PFSK-1 (cell line): ENCODE results near the gene SLC15A4.

Source experiments
- POLR2AphosphoS5 ChIP-seq: IDR thresholded peaks from 2 replicates; pipeline ENCODE4 v1.6.1; 2012; ENCODE audit warnings: low read depth, mild to moderate bottlenecking, control low read depth, low read length, moderate library complexity
- SIN3A ChIP-seq: IDR thresholded peaks from 2 replicates; pipeline ENCODE4 v1.6.1; 2012; ENCODE audit warnings: mild to moderate bottlenecking, low read length, moderate library complexity, borderline replicate concordance; ENCODE audit not compliant: insufficient read depth
- TAF1 ChIP-seq: IDR thresholded peaks from 2 replicates; pipeline ENCODE4 v1.6.1; 2012; ENCODE audit warnings: low read length, control low read depth, borderline replicate concordance; ENCODE audit not compliant: insufficient read depth
- TF ChIP-seq, protein P1 (sequence below), 2 experiments: IDR thresholded peaks; 2 replicates each; pipeline versions ENCODE4 v1.6.1 to v1.8.0; 2011 to 2012; ENCODE audit warnings: low read depth in 2 of 2, low read length in 2 of 2, control low read depth in 1 of 2, inconsistent platforms in 1 of 2, mild to moderate bottlenecking in 1 of 2, moderate library complexity in 1 of 2; ENCODE audit not compliant: insufficient read depth in 1 of 2

DNA sequence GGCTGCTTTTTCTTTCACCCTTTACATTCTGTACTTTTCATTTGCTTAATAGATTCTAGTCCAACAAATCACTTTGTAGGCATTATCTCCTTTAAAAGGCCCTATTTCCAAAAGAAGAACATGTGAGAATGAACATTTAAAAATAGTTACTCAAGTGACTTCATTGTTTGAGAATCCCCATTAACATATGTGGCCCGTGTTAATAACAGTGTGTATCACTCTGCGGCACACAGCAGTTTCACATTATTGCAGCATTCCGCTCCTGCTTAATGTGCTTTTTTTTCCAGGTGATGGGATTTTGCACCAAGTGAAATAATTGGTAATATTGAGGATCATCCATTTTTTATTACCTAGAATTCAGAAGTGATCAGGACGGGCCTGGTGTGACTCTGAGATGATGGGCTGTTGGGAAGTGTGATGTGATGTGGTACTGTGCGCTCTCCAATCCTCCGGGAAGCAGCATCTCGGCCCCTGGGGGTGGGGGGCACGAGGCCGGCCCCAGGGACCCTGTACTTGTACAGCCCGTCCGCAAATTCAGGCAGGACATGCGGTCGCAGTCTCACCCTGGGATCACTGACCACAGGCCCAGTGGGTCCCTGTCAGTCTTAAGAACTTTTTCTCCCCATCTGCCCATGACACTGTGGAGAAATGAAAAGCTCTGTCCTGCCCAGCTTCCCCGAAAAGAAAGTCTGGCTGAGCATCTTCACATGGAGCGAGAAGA is 32.9 kb downstream of the SLC15A4 start:
- TF ChIP-seq, protein P1, sequence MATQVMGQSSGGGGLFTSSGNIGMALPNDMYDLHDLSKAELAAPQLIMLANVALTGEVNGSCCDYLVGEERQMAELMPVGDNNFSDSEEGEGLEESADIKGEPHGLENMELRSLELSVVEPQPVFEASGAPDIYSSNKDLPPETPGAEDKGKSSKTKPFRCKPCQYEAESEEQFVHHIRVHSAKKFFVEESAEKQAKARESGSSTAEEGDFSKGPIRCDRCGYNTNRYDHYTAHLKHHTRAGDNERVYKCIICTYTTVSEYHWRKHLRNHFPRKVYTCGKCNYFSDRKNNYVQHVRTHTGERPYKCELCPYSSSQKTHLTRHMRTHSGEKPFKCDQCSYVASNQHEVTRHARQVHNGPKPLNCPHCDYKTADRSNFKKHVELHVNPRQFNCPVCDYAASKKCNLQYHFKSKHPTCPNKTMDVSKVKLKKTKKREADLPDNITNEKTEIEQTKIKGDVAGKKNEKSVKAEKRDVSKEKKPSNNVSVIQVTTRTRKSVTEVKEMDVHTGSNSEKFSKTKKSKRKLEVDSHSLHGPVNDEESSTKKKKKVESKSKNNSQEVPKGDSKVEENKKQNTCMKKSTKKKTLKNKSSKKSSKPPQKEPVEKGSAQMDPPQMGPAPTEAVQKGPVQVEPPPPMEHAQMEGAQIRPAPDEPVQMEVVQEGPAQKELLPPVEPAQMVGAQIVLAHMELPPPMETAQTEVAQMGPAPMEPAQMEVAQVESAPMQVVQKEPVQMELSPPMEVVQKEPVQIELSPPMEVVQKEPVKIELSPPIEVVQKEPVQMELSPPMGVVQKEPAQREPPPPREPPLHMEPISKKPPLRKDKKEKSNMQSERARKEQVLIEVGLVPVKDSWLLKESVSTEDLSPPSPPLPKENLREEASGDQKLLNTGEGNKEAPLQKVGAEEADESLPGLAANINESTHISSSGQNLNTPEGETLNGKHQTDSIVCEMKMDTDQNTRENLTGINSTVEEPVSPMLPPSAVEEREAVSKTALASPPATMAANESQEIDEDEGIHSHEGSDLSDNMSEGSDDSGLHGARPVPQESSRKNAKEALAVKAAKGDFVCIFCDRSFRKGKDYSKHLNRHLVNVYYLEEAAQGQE (IDR thresholded peaks at IDR 0.05; ENCODE audit: insufficient read depth in 1 of 2, low read depth in 2 of 2, low read length in 2 of 2): no peak
- TF ChIP-seq POLR2AphosphoS5 (no peak), SIN3A (no peak), TAF1 (no peak)
